RWPE1 (cell line): Measurements from ENCODE around the gene RASSF5.

Source experiments
- CTCF ChIA-PET: fragments of 350-600 bp; sonication (Branson Sonifier 250); formaldehyde crosslinking; extraction: SDS; loops from one replicate; lab custom pipeline; 2021; lab: Yijun Ruan, JAX
- POLR2A ChIA-PET: fragments of 400-600 bp; formaldehyde crosslinking; extraction: SDS; loops from one replicate; lab custom pipeline; 2020; ENCODE audit warnings: antibody characterized with exemption; ENCODE audit not compliant: low non-redundant PET; lab: Yijun Ruan, JAX
- DNase-seq: peaks from one replicate; pipeline ENCODE4 v3.0.0; 2012; ENCODE audit warnings: low spot score
- H3K27ac ChIP-seq: fragments of 450-650 bp; 2 replicates; pipeline ENCODE4 v1.5.1; 2017
- TF ChIP-seq, protein P1 (sequence below): fragments of 450-650 bp; conservative IDR thresholded peaks from 2 replicates; pipeline ENCODE4 v1.5.1; 2017; ENCODE audit warnings: low read depth, mild to moderate bottlenecking

The RASSF5 gene

DNA sequence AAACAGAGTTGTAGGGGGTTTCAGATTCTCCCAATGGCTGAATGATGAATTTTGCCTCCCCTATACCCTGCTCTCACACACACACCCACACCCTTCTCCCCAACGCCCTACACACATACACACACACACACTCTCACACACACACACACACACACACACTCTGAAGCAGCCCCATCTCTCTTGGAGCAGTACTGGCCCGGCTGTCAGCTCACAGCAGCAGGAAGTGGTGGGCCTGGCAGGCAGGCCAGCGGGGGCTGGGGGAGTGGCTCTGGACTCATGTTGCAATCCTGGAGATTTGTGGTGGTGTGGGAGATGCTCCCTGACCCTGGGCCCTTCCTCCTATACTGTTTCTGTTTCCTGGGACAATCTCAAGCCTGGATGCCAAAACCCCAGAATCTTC lies 34.9 kb upstream of the RASSF5 start:
- CTCF ChIA-PET = interaction anchor here (0.6 to 3.5 kb wide), 2 partner anchors 11 to 73 kb away, joined by 5 to 29 read pairs; no protein-coding TSS in a partner anchor
- no peak overlapping the region for H3K27ac ChIP-seq
- TF ChIP-seq, protein P1, sequence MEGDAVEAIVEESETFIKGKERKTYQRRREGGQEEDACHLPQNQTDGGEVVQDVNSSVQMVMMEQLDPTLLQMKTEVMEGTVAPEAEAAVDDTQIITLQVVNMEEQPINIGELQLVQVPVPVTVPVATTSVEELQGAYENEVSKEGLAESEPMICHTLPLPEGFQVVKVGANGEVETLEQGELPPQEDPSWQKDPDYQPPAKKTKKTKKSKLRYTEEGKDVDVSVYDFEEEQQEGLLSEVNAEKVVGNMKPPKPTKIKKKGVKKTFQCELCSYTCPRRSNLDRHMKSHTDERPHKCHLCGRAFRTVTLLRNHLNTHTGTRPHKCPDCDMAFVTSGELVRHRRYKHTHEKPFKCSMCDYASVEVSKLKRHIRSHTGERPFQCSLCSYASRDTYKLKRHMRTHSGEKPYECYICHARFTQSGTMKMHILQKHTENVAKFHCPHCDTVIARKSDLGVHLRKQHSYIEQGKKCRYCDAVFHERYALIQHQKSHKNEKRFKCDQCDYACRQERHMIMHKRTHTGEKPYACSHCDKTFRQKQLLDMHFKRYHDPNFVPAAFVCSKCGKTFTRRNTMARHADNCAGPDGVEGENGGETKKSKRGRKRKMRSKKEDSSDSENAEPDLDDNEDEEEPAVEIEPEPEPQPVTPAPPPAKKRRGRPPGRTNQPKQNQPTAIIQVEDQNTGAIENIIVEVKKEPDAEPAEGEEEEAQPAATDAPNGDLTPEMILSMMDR = no peak
- no peak for DNase-seq
- POLR2A ChIA-PET = no interaction called here

DNA sequence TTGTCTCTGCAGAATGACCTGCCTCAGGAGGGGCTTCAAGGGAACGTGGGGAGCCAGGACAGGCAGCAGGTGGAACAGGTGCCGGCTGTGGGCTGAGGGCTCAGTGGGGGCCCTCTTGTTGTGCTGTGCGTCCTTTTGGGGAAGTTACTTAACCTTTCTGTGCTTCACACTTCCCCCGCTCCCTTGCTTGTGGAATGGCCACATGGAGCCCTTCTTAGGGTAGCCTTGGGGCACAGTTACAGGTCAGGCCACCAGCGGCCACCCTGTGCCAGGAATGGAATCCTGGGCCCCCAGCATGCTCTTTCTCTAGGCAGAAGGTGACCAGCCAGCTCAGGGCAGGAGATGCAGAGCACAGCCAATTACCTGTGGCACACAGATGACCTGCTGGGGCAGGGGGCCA lies 34.4 kb upstream of the RASSF5 start:
- H3K27ac ChIP-seq = no peak overlapping the region

DNA sequence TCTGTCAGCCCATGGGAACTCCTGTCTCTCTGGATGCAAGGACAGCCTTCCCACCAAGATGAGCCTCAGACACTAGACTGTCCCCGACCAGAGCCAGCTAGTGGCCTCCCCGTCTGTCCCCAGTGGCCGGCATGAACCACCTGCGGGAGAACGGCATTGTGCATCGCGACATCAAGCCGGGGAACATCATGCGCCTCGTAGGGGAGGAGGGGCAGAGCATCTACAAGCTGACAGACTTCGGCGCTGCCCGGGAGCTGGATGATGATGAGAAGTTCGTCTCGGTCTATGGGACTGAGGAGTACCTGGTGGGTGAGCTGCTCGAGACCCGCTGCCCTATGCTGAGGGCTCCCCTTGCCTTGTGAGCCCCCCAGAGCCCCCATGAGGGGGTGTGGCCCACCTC lies 31.3 kb upstream of the RASSF5 start:
- DNase-seq = no peak
- CTCF ChIA-PET = interaction anchor here (1.2 kb wide), 1 partner anchor 153 kb away, joined by 4 read pairs; no protein-coding TSS in a partner anchor
- POLR2A ChIA-PET = no interaction called here
- H3K27ac ChIP-seq = no peak overlapping the region
- TF ChIP-seq, protein P1 = no peak

More for the DNA sequence above, 34.4 kb upstream of the RASSF5 start:
- ChIA-PET POLR2A (no interaction called here), CTCF (interaction anchor here (0.6 kb wide), 1 partner anchor 73 kb away, joined by 5 read pairs; no protein-coding TSS in a partner anchor)
- TF ChIP-seq, protein P1 = no peak
- no peak for DNase-seq

DNA sequence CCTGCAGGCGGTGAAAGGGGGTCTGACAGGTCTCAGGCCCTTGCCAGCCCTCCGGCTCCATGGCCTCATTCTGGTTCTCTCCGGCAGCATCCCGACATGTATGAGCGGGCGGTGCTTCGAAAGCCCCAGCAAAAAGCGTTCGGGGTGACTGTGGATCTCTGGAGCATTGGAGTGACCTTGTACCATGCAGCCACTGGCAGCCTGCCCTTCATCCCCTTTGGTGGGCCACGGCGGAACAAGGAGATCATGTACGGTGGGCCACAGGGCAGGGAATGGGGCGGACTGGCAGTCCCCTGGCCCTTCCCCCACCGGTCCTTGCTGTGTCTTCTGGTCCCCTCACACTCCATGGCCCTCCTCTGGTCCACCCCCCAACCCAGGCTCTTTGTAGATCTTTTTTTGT lies 30.7 kb upstream of the RASSF5 start:
- ChIA-PET CTCF (interaction anchor here (0.5 to 1.2 kb wide), 2 partner anchors 153 to 187 kb away, joined by 3 to 4 read pairs; no protein-coding TSS in a partner anchor), POLR2A (no interaction called here)
- no peak for DNase-seq
- TF ChIP-seq, protein P1 = no peak
- H3K27ac ChIP-seq = no peak overlapping the region

DNA sequence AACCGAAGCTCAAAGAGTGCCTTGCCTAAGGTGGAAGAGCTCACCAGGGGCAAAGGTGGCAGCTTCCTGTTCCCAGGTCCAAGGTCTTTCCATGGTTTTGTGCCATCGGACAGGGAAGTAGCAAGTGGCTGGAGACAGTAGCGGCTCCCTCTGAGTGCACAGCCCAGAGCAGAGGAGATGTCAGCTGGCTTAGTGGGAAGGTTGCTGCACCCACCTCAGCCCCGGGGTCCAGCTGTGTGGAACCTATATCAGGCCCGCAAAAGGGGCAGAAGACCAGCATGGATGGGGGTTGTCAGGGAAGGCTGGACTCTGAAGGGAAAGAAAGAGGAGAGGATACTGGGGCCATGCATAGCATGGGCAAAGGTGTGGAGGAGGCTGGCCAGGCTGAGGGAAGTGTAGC lies 30.2 kb upstream of the RASSF5 start:
- no peak for DNase-seq
- ChIA-PET CTCF (interaction anchor here (0.5 to 3.5 kb wide), 7 partner anchors 13 to 1436 kb away, joined by 3 to 35 read pairs (median 5); partner anchors contain the start of gene EIF2D), POLR2A (interaction anchor here (0.7 kb wide), 1 partner anchor 132 kb away, joined by 3 read pairs; no protein-coding TSS in a partner anchor)
- TF ChIP-seq, protein P1 = no peak
- H3K27ac ChIP-seq = no peak overlapping the region

DNA sequence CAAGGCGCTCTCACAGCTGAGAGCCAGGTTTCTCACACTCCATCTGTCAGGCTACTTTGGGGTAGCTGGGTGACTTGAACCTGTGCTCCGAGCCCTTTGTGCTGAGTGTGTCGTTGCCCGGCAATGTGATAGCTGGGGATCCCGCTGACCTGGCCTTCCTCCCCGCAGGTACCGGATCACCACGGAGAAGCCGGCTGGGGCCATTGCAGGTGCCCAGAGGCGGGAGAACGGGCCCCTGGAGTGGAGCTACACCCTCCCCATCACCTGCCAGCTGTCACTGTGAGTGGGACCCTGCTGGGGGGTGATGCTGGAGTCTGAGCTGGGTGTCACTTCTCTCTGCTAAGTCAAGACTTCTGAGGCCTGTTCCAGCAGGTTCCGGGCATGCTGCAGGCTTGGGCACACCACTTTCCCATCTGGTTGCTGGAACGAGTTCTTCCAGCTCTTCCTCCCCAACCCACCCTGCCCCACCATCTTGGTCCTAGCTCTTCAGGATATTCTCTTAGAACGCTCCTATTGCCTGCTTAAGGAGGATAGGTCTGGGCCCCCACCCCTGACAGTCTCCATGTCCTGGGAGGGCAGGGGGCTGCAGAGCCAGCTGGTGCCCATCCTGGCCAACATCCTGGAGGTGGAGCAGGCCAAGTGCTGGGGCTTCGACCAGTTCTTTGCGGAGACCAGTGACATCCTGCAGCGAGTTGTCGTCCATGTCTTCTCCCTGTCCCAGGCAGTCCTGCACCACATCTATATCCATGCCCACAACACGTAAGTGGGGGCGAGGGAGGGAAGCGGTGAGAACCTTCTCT lies 29.6 kb upstream of the RASSF5 start:
- H3K27ac ChIP-seq = no peak overlapping the region
- POLR2A ChIA-PET = interaction anchor here (0.6 to 0.7 kb wide), 2 partner anchors 16 to 131 kb away, joined by 3 read pairs; no protein-coding TSS in a partner anchor
- CTCF ChIA-PET = interaction anchor here (0.5 to 3.5 kb wide), 11 partner anchors 10 to 1437 kb away, joined by 3 to 35 read pairs (median 3); partner anchors contain the start of gene EIF2D
- DNase-seq = no peak
- TF ChIP-seq, protein P1 = no peak
